IPS-18a (cell line): ENCODE measurements around the gene MUC4.
"Not testable (repeated sequence)": the region's sequence is repeated elsewhere in the genome, so short reads cannot be mapped to it uniquely, and the experiment has no call there.

ENCODE experiments used
- H3K27ac ChIP-seq: one replicate; pipeline ENCODE4 v1.5.1; 2013; ENCODE audit warnings: low read length
- H3K27me3 ChIP-seq: one replicate; pipeline ENCODE4 v1.6.1; 2013; ENCODE audit warnings: mild to moderate bottlenecking, low read length; ENCODE audit not compliant: control insufficient read depth, insufficient read depth
- H3K36me3 ChIP-seq: one replicate; pipeline ENCODE4 v1.6.1; 2013; ENCODE audit warnings: low read depth, low read length; ENCODE audit not compliant: control insufficient read depth
- H3K4me1 ChIP-seq: one replicate; pipeline ENCODE4 v1.6.1; 2013; ENCODE audit warnings: low read depth, low read length; ENCODE audit not compliant: control insufficient read depth
- H3K4me3 ChIP-seq: one replicate; pipeline ENCODE4 v1.5.1; 2013; ENCODE audit warnings: low read length
- H3K9ac ChIP-seq: one replicate; pipeline ENCODE4 v1.6.1; 2013; ENCODE audit warnings: mild to moderate bottlenecking, low read length, moderate library complexity
- H3K9me3 ChIP-seq: one replicate; pipeline ENCODE4 v1.6.1; 2013; ENCODE audit warnings: low read depth, low read length; ENCODE audit not compliant: control insufficient read depth

MUC4 gene

DNA sequence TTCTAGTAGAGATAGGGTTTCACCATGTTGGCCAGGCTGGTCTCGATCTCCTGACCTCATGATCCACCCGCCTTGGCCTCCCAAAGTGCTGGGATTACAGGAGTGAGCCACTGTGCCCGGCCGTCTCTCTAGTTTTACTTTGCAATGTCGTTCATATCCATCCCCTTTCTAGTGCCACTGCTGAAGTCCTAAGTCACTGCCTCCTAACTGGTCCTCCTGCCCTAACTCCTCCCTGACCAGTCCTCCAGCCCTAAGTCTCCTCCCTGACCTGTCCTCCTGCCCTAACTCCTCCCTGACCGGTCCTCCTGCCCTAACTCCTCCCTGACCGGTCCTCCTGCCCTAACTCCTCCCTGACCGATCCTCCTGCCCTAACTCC, 99.2 kb downstream of the MUC4 start:
- H3K4me1 ChIP-seq, H3K9ac ChIP-seq, H3K27ac ChIP-seq, H3K4me3 ChIP-seq, H3K9me3 ChIP-seq, H3K36me3 ChIP-seq, H3K27me3 ChIP-seq: not testable (repeated sequence)

DNA sequence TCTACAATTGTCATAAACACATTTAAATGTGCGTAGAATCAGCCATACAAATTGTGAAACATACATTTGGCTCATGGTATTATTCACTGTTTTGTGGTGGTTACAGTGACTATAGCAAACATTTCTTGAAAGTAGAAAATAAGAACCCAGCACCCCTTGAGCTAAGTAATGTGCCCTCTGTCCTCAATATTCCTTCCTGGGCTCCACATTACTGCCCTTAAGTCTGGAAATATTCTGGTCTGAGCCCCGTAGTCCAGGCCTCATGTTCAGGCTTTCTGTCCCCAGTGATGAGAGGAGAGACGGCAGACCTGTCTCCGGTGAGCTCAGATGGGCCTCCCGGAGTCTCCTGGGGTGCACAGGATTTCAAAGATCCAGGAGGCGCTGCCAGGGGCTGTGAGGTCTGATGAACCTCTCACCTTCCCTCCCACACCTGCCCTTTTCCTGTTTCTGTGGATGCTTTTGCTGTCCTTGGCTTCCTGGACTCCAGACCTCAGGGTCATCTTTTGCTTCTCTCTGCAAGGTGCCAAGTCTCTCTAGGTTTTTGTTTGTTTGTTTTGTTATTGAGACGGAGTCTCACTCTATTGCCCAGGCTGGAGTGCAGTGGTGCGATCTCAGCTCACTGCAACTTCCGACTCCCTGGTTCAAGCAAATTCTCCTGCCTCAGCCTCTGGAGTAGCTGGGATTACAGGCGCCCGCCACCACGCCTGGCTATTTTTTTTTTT, 99.8 kb downstream of the MUC4 start:
- Histone ChIP-seq H3K27me3 (no peaks in the 10 kb centered on the region), H3K27ac (no peak overlapping the region), H3K4me1 (no peaks in the 10 kb centered on the region), H3K9ac (no peak overlapping the region), H3K4me3 (no peak overlapping the region), H3K36me3 (no peaks in the 10 kb centered on the region), H3K9me3 (no peaks in the 10 kb centered on the region)

DNA sequence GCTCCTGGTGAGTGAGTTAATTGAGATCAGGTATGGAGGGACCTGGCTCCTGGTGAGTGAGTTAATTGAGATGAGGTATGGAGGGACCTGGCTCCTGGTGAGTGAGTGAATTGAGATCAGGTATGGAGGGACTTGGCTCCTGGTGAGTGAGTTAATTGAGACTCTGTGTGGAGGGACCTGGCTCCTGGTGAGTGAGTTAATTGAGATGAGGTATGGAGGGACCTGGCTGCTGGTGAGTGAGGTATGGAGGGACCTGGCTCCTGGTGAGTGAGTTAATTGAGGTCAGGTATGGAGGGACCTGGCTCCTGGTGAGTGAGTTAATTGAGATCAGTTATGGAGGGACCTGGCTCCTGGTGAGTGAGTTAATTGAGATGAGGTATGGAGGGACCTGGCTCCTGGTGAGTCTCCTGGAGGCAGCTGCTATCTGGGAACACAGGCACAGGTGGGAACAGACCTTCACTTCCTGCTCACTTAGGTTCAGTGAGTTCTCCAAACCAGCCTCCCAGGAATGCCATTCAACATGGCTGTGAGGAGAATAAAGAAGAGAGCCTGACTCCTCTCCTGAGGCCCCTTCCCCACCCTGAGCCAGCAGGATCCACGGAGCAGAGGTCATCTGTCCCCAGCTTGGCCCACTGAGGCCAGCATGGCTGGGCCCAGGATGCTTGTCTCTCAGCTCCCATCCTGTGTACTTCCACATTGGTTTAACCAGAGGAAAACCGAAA, 100.5 kb downstream of the MUC4 start:
- H3K36me3 ChIP-seq, H3K4me1 ChIP-seq, H3K27ac ChIP-seq, H3K27me3 ChIP-seq, H3K4me3 ChIP-seq, H3K9me3 ChIP-seq, H3K9ac ChIP-seq: not testable (repeated sequence)

DNA sequence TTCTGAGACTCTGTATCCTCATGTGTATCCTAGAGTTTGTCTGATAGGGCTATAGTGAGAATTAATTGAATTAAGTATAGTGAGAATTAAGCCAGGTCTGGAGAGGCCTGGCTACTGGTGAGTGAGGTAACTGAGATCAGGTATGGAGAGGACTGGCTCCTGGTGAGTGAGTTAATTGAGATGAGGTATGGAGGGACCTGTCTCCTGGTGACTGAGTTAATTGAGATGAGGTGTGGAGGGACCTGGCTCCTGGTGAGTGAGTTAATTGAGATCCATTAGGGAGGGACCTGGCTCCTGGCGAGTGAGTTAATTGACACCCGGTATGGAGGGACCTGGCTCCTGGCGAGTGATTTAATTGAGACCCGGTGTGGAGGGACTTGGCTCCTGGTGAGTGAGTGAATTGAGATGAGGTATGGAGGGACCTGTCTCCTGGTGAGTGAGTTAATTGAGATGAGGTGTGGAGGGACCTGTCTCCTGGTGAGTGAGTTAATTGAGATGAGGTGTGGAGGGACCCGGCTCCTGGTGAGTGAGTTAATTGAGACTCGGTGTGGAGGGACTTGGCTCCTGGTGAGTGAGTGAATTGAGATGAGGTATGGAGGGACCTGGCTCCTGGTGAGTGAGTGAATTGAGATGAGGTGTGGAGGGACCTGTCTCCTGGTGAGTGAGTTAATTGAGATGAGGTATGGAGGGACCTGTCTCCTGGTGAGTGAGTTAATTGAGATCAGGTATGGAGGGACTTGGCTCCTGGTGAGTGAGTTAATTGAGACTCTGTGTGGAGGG, 101.4 kb downstream of the MUC4 start:
- H3K36me3 ChIP-seq, H3K9me3 ChIP-seq, H3K4me1 ChIP-seq, H3K27ac ChIP-seq, H3K27me3 ChIP-seq, H3K4me3 ChIP-seq, H3K9ac ChIP-seq: not testable (repeated sequence)

DNA sequence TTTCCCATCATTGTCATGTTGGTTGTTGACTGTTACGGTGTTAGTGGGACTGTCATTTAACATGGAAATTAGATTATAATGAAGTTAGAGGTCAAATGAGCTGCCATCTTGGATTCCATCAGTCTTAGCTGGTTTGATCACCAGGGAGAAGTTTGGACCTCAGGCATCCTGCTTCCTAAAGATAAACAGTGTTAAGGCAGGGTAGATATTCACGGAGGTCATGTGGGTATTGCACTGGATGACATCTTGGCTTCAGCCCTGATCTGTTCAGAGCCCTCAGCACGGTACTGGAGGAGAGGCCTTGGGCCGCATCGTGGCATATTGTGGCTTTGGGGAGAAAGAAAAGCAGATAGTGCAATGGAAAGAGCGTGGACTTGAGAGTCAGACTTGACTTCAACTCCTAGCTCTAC, 102.0 kb downstream of the MUC4 start:
- no peak overlapping the region for H3K27ac ChIP-seq
- H3K27me3 ChIP-seq, result no peaks in the 10 kb centered on the region
- no peaks in the 10 kb centered on the region for H3K36me3 ChIP-seq
- peaks cover 4% of the 10 kb centered on the region for H3K4me1 ChIP-seq
- no peaks in the 10 kb centered on the region for H3K9me3 ChIP-seq
- H3K4me3 ChIP-seq, result no peak overlapping the region
- H3K9ac ChIP-seq, result no peak overlapping the region

DNA sequence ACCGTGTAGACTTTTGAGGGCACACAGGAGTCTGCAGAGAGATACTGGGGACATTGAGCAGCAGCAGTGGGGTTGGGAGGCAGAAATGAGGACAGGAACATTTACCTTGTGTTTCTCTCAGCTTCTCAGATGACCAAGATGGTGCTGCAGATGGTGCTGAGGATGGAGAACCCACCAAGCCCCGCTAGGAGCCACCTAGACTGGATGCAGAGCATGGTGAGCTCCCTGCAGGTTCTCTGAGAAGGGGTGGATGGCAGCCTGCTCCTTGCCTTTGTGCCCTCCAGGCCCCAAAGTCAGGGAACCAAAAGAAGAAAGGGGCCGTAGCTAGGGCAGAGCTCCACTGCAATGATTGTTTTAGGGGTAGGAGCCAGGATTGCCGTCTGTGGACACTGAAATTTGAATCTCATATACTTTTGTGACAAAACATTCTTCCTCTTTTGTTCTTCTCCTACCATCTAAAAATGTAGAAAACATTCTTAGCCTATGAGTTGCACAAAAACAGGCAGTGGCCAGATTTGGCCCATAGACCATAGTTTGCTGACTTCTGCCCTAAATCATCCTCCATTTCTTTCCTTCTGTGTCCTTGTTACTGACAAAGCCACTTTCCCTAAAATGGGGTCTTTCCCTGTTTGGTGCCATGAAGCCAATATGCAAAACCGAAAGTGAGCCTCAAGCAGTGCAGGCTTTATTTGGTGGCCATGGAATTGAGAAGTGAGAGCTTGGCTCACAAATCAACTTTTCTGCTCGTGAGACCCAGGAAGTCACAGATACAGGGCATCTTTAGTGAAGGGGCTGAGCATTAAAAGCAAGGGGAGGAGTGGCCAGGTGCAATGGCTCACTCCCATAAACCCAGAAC, 102.9 kb downstream of the MUC4 start:
- Histone ChIP-seq H3K27me3 (no peaks in the 10 kb centered on the region), H3K9ac (no peak overlapping the region)

DNA sequence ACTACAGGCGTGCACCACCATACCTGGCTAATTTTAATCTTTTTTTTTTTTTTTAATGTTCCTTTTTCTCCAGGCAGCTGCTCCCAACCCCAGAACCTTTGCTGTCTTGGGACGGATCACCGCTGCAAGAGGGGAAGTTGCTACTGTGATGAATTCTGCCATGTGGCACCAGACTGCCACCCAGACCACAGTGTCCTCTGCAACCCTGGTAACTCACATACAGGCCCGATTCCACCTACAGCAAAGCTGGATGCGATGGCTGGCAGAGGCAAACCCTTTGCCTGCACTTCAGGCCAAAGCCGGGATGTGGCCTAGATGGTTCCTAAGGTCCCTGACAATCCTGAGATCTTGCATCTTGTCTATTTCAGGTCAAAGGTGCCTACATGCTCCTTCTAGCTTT, 103.7 kb downstream of the MUC4 start:
- Histone ChIP-seq H3K4me3 (no peak overlapping the region), H3K27me3 (no peaks in the 10 kb centered on the region), H3K27ac (no peak overlapping the region)

More for the DNA sequence above, 102.9 kb downstream of the MUC4 start:
- no peak overlapping the region for H3K27ac ChIP-seq
- no peaks in the 10 kb centered on the region for H3K9me3 ChIP-seq
- H3K4me3 ChIP-seq, result no peak overlapping the region
- peaks cover 4% of the 10 kb centered on the region for H3K4me1 ChIP-seq
- no peaks in the 10 kb centered on the region for H3K36me3 ChIP-seq

DNA sequence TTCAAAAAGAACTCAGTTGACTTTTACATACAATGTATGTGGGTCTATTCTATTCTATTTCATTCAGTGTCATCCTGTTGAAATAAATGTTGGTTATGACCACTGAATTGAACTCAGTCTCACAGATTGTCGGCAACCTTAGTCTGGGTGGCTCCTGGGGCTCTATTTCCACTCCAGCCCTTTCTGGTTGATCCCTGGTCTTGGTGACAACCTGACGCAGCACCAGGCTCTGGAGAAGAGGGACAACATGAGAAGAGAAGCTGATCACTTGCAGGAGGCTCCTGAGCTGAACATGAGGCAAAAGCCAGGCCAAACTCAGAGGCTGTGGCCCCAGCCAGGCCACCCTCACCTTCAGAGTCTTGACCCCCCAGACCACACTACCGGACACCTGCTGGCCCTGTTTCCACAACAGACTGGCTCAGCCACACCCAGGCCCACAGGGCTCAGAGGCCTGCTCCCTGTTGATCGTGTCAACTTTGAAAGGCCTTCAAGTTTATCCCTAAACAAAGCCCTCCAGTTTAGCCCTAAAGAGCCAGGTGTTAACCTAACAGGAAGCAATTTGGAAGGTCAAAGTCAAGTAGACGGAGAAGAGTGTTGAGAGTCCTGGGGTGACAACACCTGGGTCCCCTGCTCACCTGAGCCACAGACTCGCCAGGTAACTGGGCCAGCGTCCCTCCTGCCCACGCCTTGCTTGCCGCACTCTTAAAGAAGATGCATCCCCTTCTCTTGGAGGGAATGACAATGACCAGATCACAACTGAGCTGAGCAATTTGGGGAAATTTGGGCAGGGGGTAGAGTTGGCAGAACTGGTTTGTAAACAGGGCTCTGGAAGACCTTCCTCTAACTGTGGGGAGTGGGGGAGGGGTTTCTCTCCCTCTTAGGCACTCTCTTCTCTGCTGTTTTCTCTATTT, 106.4 kb downstream of the MUC4 start:
- Histone ChIP-seq H3K27me3 (no peaks in the 10 kb centered on the region), H3K9me3 (no peaks in the 10 kb centered on the region), H3K4me3 (no peak overlapping the region), H3K36me3 (no peaks in the 10 kb centered on the region), H3K27ac (no peak overlapping the region), H3K9ac (no peak overlapping the region), H3K4me1 (peaks cover 4% of the 10 kb centered on the region)

More for the DNA sequence above, 103.7 kb downstream of the MUC4 start:
- no peak overlapping the region for H3K9ac ChIP-seq
- no peaks in the 10 kb centered on the region for H3K9me3 ChIP-seq
- H3K36me3 ChIP-seq, result no peaks in the 10 kb centered on the region
- H3K4me1 ChIP-seq, result peaks cover 4% of the 10 kb centered on the region

DNA sequence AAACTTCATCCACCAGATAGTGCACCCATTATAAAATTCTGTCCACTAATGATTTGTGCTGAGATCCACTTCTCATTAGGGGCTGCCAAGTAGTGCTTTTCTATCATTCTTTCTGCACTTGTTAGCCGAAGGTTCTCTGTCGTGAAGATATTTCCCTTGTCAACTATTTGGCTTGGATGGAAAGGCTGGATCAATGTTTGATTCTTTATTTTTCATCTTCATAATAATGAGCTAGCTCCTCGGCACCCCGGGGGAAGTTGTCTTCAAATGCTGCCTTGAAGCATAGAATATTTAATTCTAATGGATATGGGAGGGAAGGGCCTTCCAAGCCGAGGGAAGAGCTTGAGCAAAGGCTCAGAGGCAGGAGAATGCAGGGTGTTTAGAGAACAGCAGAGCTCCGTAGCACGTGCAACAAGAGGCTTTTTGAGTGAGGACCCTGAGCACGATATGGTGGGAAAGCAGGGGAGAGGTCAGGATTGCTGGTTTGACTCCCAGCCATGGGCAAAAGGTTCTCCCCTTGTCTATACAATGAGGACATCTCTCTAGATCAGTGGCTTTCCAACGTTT, 107.2 kb downstream of the MUC4 start:
- Histone ChIP-seq H3K4me1 (peaks cover 4% of the 10 kb centered on the region), H3K27ac (no peak overlapping the region), H3K4me3 (no peak overlapping the region), H3K36me3 (no peaks in the 10 kb centered on the region), H3K9ac (no peak overlapping the region), H3K9me3 (no peaks in the 10 kb centered on the region), H3K27me3 (no peaks in the 10 kb centered on the region)

DNA sequence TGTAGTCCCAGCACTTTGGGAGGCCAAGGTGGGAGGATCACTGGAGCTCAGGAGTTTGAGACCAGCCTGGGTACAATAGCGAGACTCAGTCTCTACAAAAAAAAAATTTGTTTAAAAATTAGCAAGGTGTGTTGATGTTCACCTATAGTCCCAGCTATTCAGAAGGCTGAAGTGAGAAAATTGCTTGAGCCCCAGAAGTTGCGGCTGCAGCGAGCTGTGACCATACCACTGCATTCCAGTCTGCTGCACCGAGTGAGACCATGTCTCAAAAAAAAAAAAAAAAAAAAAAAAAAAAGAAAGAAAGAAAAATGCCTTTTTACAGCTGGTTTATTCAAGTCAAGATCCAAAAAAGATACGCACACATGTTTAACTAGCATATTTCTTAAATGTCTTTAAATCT, 108.0 kb downstream of the MUC4 start:
- H3K27me3 ChIP-seq, result no peaks in the 10 kb centered on the region
- H3K4me1 ChIP-seq, result peaks cover 8% of the 10 kb centered on the region
- no peak overlapping the region for H3K9ac ChIP-seq

More for the DNA sequence above, 108.0 kb downstream of the MUC4 start:
- no peaks in the 10 kb centered on the region for H3K36me3 ChIP-seq
- H3K4me3 ChIP-seq, result no peak overlapping the region
- no peaks in the 10 kb centered on the region for H3K9me3 ChIP-seq
- no peak overlapping the region for H3K27ac ChIP-seq
